Neural cell (in vitro differentiated cells): ENCODE measurements around the gene TNFRSF19. TPM values are rescaled to one million over a fixed set of nuclear protein-coding genes. Genes with fewer than 3 reads are reported as not detected.

ENCODE experiments used
- H2AFZ ChIP-seq: fragments of 200-600, 300-800 bp; sonication (generic), shearing (Covaris generic); 2 replicates; pipeline ENCODE4 v1.6.0; 2014; ENCODE audit warnings: low read depth, mild to moderate bottlenecking, antibody characterized with exemption, low read length, moderate library complexity
- H3F3A ChIP-seq: fragments of 200-600 bp; shearing (Covaris generic); 2 replicates; pipeline ENCODE4 v1.6.1; 2016; ENCODE audit warnings: mild to moderate bottlenecking, moderate library complexity, mixed read lengths, antibody characterized with exemption, low read length; ENCODE audit not compliant: insufficient read depth, poor library complexity, severe bottlenecking
- H3K27ac ChIP-seq: fragments of 200-600, 300-800 bp; sonication (generic), shearing (Covaris generic); 2 replicates; pipeline ENCODE4 v1.5.1; 2014; ENCODE audit warnings: mild to moderate bottlenecking, low read length, moderate library complexity
- H3K27me3 ChIP-seq: fragments of 300-800, 200-600 bp; sonication (generic), shearing (Covaris generic); 2 replicates; pipeline ENCODE4 v1.6.0; 2014; ENCODE audit warnings: mild to moderate bottlenecking, low read depth, low read length, moderate library complexity; ENCODE audit not compliant: insufficient read depth
- H3K36me3 ChIP-seq: fragments of 300-800, 200-600 bp; sonication (generic), shearing (Covaris generic); 2 replicates; pipeline ENCODE4 v1.5.1; 2014; ENCODE audit warnings: mild to moderate bottlenecking, antibody characterized with exemption, low read length, moderate library complexity; ENCODE audit not compliant: insufficient read depth
- H3K4me2 ChIP-seq: fragments of 300-800, 200-600 bp; sonication (generic), shearing (Covaris generic); 2 replicates; pipeline ENCODE4 v1.6.0; 2014; ENCODE audit warnings: mild to moderate bottlenecking, low read length
- H3K4me3 ChIP-seq: fragments of 300-800, 200-600 bp; sonication (generic), shearing (Covaris generic); 2 replicates; pipeline ENCODE4 v1.5.1; 2014; ENCODE audit warnings: mild to moderate bottlenecking, low read length, moderate library complexity
- H3K79me2 ChIP-seq: fragments of 200-600 bp; shearing (Covaris generic); replicated peaks from 2 replicates; pipeline ENCODE4 v1.6.0; 2014; ENCODE audit warnings: mild to moderate bottlenecking, low read length, moderate library complexity; ENCODE audit not compliant: insufficient read depth
- H3K9ac ChIP-seq: fragments of 300-800, 200-600 bp; sonication (generic), shearing (Covaris generic); 2 replicates; pipeline ENCODE4 v1.6.1; 2016; ENCODE audit warnings: mild to moderate bottlenecking, low read length, mixed read lengths
- H3K9me2 ChIP-seq: fragments of 200-600 bp; shearing (Covaris generic); 2 replicates; pipeline ENCODE4 v1.6.1; 2016; ENCODE audit warnings: mild to moderate bottlenecking, low read length, mixed read lengths; ENCODE audit not compliant: insufficient read depth
- H3K9me3 ChIP-seq: fragments of 200-600, 300-800 bp; sonication (generic), shearing (Covaris generic); 2 replicates; pipeline ENCODE4 v1.6.1; 2016; ENCODE audit warnings: mild to moderate bottlenecking, mixed run types, low read length, moderate library complexity, mixed read lengths
- H4K20me1 ChIP-seq: fragments of 200-600 bp; shearing (Covaris generic); 2 replicates; pipeline ENCODE4 v1.6.1; 2016; ENCODE audit warnings: mild to moderate bottlenecking, mixed run types; ENCODE audit not compliant: insufficient read depth
- CTCF ChIP-seq: fragments of 450-650 bp; IDR thresholded peaks from 2 replicates; pipeline ENCODE4 v1.5.1; 2014; ENCODE audit warnings: antibody characterized with exemption, mild to moderate bottlenecking, moderate library complexity; ENCODE audit not compliant: poor library complexity, severe bottlenecking
- EP300 ChIP-seq: fragments of 450-650 bp; conservative IDR thresholded peaks from 2 replicates; pipeline ENCODE4 v1.6.1; 2014; ENCODE audit warnings: antibody characterized with exemption, mild to moderate bottlenecking, moderate library complexity; ENCODE audit not compliant: poor library complexity, severe bottlenecking
- EZH2 ChIP-seq: fragments of 200-600, 300-800 bp; shearing (Covaris generic), sonication (generic); IDR thresholded peaks from 2 replicates; pipeline ENCODE4 v1.6.1; 2014; ENCODE audit warnings: antibody characterized with exemption, low read length, borderline replicate concordance, mild to moderate bottlenecking; ENCODE audit not compliant: insufficient read depth, poor library complexity, severe bottlenecking
- MXI1 ChIP-seq: fragments of 450-650 bp; conservative IDR thresholded peaks from 2 replicates; pipeline ENCODE4 v1.6.1; 2014; ENCODE audit warnings: antibody characterized with exemption, mild to moderate bottlenecking; ENCODE audit not compliant: poor library complexity, severe bottlenecking
- POLR2AphosphoS5 ChIP-seq: IDR thresholded peaks from 2 replicates; pipeline ENCODE4 v1.6.1; 2012
- RAD21 ChIP-seq: fragments of 450-650 bp; conservative IDR thresholded peaks from 2 replicates; pipeline ENCODE4 v1.6.1; 2014; ENCODE audit warnings: antibody characterized with exemption, mild to moderate bottlenecking, moderate library complexity
- REST ChIP-seq: IDR thresholded peaks from 2 replicates; pipeline ENCODE4 v1.6.1; 2012; ENCODE audit warnings: borderline replicate concordance
- SMC3 ChIP-seq: fragments of 450-650 bp; conservative IDR thresholded peaks from 2 replicates; pipeline ENCODE4 v1.6.1; 2014; ENCODE audit warnings: antibody characterized with exemption, mild to moderate bottlenecking, moderate library complexity; ENCODE audit not compliant: poor library complexity
- TAF1 ChIP-seq: IDR thresholded peaks from 2 replicates; pipeline ENCODE4 v1.6.1; 2012; ENCODE audit warnings: low read depth
- polyA plus RNA-seq: library from polyadenylated mRNA; depleted of rRNA; stranded (reverse); fragments of >200 nt; gene quantifications from 2 replicates; pipeline ENCODE4 v1.2.3, GENCODE V29; 2014

The TNFRSF19 gene
- polyA plus RNA-seq, 1 donor from 2014 or later = 3.3 TPM

GRCh38 chr13:23660249-23660648, 90.0 kb downstream of the TNFRSF19 start:
- Histone ChIP-seq H3K9ac (no peak overlapping the region), H3K27me3 (no peaks in the 10 kb centered on the region), H2AFZ (no peak overlapping the region), H3F3A (no peaks in the 10 kb centered on the region), H3K27ac (no peak overlapping the region), H3K4me2 (no peak overlapping the region), H4K20me1 (no peaks in the 10 kb centered on the region), H3K9me3 (no peaks in the 10 kb centered on the region), H3K79me2 (no peaks in the 10 kb centered on the region), H3K9me2 (no peaks in the 10 kb centered on the region), H3K36me3 (no peaks in the 10 kb centered on the region), H3K4me3 (no peak overlapping the region)
- TF ChIP-seq RAD21 = no peak
- no peak for TF ChIP-seq SMC3
- no peak for TF ChIP-seq EZH2
- TF ChIP-seq CTCF = no peak
- TF ChIP-seq REST = no peak
- TF ChIP-seq TAF1 = no peak
- no peak for TF ChIP-seq EP300
- no peak for TF ChIP-seq MXI1
- no peak for TF ChIP-seq POLR2AphosphoS5

GRCh38 chr13:23666582-23666981, 96.4 kb downstream of the TNFRSF19 start:
- Histone ChIP-seq H3K27me3 (no peaks in the 10 kb centered on the region), H3K27ac (no peak overlapping the region), H3K36me3 (no peaks in the 10 kb centered on the region), H3K4me2 (no peak overlapping the region), H4K20me1 (no peaks in the 10 kb centered on the region), H3K9me3 (no peaks in the 10 kb centered on the region), H3K79me2 (no peaks in the 10 kb centered on the region), H3F3A (no peaks in the 10 kb centered on the region), H3K4me3 (no peak overlapping the region), H3K9me2 (no peaks in the 10 kb centered on the region), H3K9ac (no peak overlapping the region), H2AFZ (no peak overlapping the region)
- TF ChIP-seq CTCF (no peak), SMC3 (no peak), REST (no peak), POLR2AphosphoS5 (no peak), EP300 (no peak), TAF1 (no peak), RAD21 (no peak)
